Hepatocyte (in vitro differentiated cells): ENCODE data around the gene ITGB1. TPM values are rescaled to one million over a fixed set of nuclear protein-coding genes. Genes with fewer than 3 reads are reported as not detected.
A peak's percentile ranks its signal among the peaks of the same experiment; 100 is the strongest.

Experiments
- DNase-seq: peaks from one replicate; pipeline ENCODE4 v3.0.0-alpha.2; 2016; ENCODE audit warnings: low spot score
- H2AFZ ChIP-seq: fragments of 200-600 bp; sonication (generic); 2 replicates; pipeline ENCODE4 v1.6.0; 2016; ENCODE audit warnings: antibody characterized with exemption, mild to moderate bottlenecking
- H3K27ac ChIP-seq: fragments of 200-600 bp; sonication (generic); 2 replicates; pipeline ENCODE4 v1.5.1; 2016; ENCODE audit warnings: mild to moderate bottlenecking
- H3K27me3 ChIP-seq: fragments of 200-600 bp; sonication (generic); 2 replicates; pipeline ENCODE4 v1.6.1; 2016
- H3K36me3 ChIP-seq: fragments of 200-600 bp; sonication (generic); replicated peaks from 2 replicates; pipeline ENCODE4 v1.5.1; 2016; ENCODE audit warnings: low read depth; ENCODE audit not compliant: insufficient read depth
- H3K4me1 ChIP-seq: fragments of 200-600 bp; sonication (generic); 2 replicates; pipeline ENCODE4 v1.5.1; 2016; ENCODE audit warnings: mild to moderate bottlenecking, moderate library complexity; ENCODE audit not compliant: insufficient read depth
- H3K4me2 ChIP-seq: fragments of 200-600 bp; sonication (generic); 2 replicates; pipeline ENCODE4 v1.6.0; 2016
- H3K4me3 ChIP-seq: fragments of 200-600 bp; sonication (generic); 2 replicates; pipeline ENCODE4 v1.5.1; 2016; ENCODE audit warnings: mild to moderate bottlenecking
- H3K79me2 ChIP-seq: fragments of 200-600 bp; sonication (generic); 2 replicates; pipeline ENCODE4 v1.6.0; 2017; ENCODE audit warnings: mild to moderate bottlenecking
- H3K9me2 ChIP-seq: fragments of 200-600 bp; sonication (generic); replicated peaks from 2 replicates; pipeline ENCODE4 v1.6.0; 2017; ENCODE audit warnings: mild to moderate bottlenecking; ENCODE audit not compliant: insufficient read depth
- H3K9me3 ChIP-seq: fragments of 200-600 bp; sonication (generic); 2 replicates; pipeline ENCODE4 v1.5.1; 2016; ENCODE audit warnings: low read depth, mild to moderate bottlenecking
- H4K20me1 ChIP-seq: fragments of 200-600 bp; sonication (generic); 2 replicates; pipeline ENCODE4 v1.6.0; 2016; ENCODE audit warnings: mild to moderate bottlenecking; ENCODE audit not compliant: insufficient read depth, poor library complexity, severe bottlenecking
- CTCF ChIP-seq: fragments of 200-600 bp; sonication (generic); IDR thresholded peaks from 2 replicates; pipeline ENCODE4 v1.5.1; 2016; ENCODE audit warnings: antibody characterized with exemption, mild to moderate bottlenecking; ENCODE audit not compliant: poor library complexity
- EZH2 ChIP-seq: fragments of 200-600 bp; sonication (generic); IDR thresholded peaks from 2 replicates; pipeline ENCODE4 v1.6.1; 2016; ENCODE audit warnings: antibody characterized with exemption, mild to moderate bottlenecking, borderline replicate concordance
- EZH2phosphoT487 ChIP-seq: fragments of 200-600 bp; sonication (generic); IDR thresholded peaks from one replicate; pipeline ENCODE4 v1.6.1; 2018; ENCODE audit warnings: antibody characterized with exemption, mild to moderate bottlenecking, low read depth, moderate library complexity; ENCODE audit not compliant: unreplicated experiment, severe bottlenecking
- WGBS: methylation state at CpG from one replicate; pipeline ENCODE4 v1.1.6; 2016; ENCODE audit warnings: low lambda C conversion rate; ENCODE audit errors: missing lambda C conversion rate; 5-methylcytosine and 5-hydroxymethylcytosine counted together
- polyA plus RNA-seq: library from polyadenylated mRNA; unstranded; fragments of >200 nt; fragmentation: Nextera tagmentation; extraction: Ambion mirVana; gene quantifications from 2 replicates; pipeline ENCODE4 v1.2.1, GENCODE V29; 2016
- total RNA-seq: library from RNA; depleted of rRNA; stranded (reverse); fragments of >200 nt; gene quantifications from 2 replicates; pipeline ENCODE4 v1.2.3, GENCODE V29; 2014

Gene ITGB1
- total and polyA plus RNA-seq, 2 experiments from 2014 or later = 291 to 552 TPM

GRCh38 chr10:32988604-32989003, 30.6 kb upstream of the ITGB1 start:
- DNase-seq = no peak
- Histone ChIP-seq H3K9me2 (no peaks in the 10 kb centered on the region), H3K4me1 (no peaks in the 10 kb centered on the region), H3K27ac (no peak overlapping the region), H3K9me3 (no peaks in the 10 kb centered on the region), H3K27me3 (no peaks in the 10 kb centered on the region), H2AFZ (no peak overlapping the region), H4K20me1 (no peaks in the 10 kb centered on the region), H3K4me2 (no peak overlapping the region), H3K4me3 (no peak overlapping the region), H3K79me2 (no peaks in the 10 kb centered on the region), H3K36me3 (no peaks in the 10 kb centered on the region)
- WGBS = 81% methylated on average over 3 of the region's 3 CpGs
- TF ChIP-seq EZH2phosphoT487 = no peak
- no peak for TF ChIP-seq CTCF
- TF ChIP-seq EZH2 = no peak

GRCh38 chr10:32987172-32987571, 29.1 kb upstream of the ITGB1 start:
- Histone ChIP-seq H3K27me3 (no peaks in the 10 kb centered on the region), H3K27ac (no peak overlapping the region), H3K4me1 (peaks cover 8% of the 10 kb centered on the region), H3K9me3 (no peaks in the 10 kb centered on the region), H3K4me2 (no peak overlapping the region), H2AFZ (no peak overlapping the region), H3K36me3 (no peaks in the 10 kb centered on the region), H3K4me3 (no peak overlapping the region), H4K20me1 (no peaks in the 10 kb centered on the region), H3K9me2 (no peaks in the 10 kb centered on the region), H3K79me2 (no peaks in the 10 kb centered on the region)
- TF ChIP-seq EZH2 (no peak), CTCF (no peak), EZH2phosphoT487 (no peak)
- no peak for DNase-seq
- WGBS = 86% methylated on average over 1 of the region's 1 CpG

- no peak for DNase-seq
- Histone ChIP-seq H3K36me3 (no peaks in the 10 kb centered on the region), H4K20me1 (no peaks in the 10 kb centered on the region), H3K27me3 (no peaks in the 10 kb centered on the region), H3K27ac (peak overlapping the region; percentile 41), H3K79me2 (no peaks in the 10 kb centered on the region), H2AFZ (no peak overlapping the region), H3K9me3 (no peaks in the 10 kb centered on the region), H3K4me3 (no peak overlapping the region), H3K9me2 (no peaks in the 10 kb centered on the region), H3K4me2 (no peak overlapping the region), H3K4me1 (peaks cover 18% of the 10 kb centered on the region)
- 68% methylated on average over 4 of the region's 4 CpGs for WGBS
- no peak for TF ChIP-seq CTCF
- no peak for TF ChIP-seq EZH2
- TF ChIP-seq EZH2phosphoT487 = no peak
These were observed 27.8 kb upstream of the ITGB1 start for GRCh38 chr10:32985775-32986350.
